ENCODE results near the gene IKZF2.
"Not testable (repeated sequence)": the region's sequence is repeated elsewhere in the genome, so short reads cannot be mapped to it uniquely, and the experiment has no call there.

IKZF2 gene

GRCh38 chr2:213036836-213037235, 114.6 kb downstream of the IKZF2 start:
- H3K27ac ChIP-seq, result no peak overlapping the region
- no peak for TF ChIP-seq CTCF (conservative IDR thresholded peaks at IDR 0.05)

- TF ChIP-seq CTCF (conservative IDR thresholded peaks at IDR 0.05), result no peak
- H3K27ac ChIP-seq, result no peak overlapping the region
Observed at GRCh38 chr2:213034585-213034984, 116.8 kb downstream of the IKZF2 start.

- no peak overlapping the region for H3K27ac ChIP-seq
- no peak for TF ChIP-seq CTCF (conservative IDR thresholded peaks at IDR 0.05)
Observed at GRCh38 chr2:213032607-213033006, 118.8 kb downstream of the IKZF2 start.

- no peak overlapping the region for H3K27ac ChIP-seq
- TF ChIP-seq CTCF (conservative IDR thresholded peaks at IDR 0.05), result no peak
Observed at GRCh38 chr2:213022987-213023386, 128.4 kb downstream of the IKZF2 start.

- no peak overlapping the region for H3K27ac ChIP-seq
- no peak for TF ChIP-seq CTCF (conservative IDR thresholded peaks at IDR 0.05)
Observed at GRCh38 chr2:213021971-213022899, 129.2 kb downstream of the IKZF2 start.

GRCh38 chr2:213020913-213021312, 130.5 kb downstream of the IKZF2 start:
- H3K27ac ChIP-seq, result not testable (repeated sequence)

GRCh38 chr2:213020268-213020667, 131.1 kb downstream of the IKZF2 start:
- no peak overlapping the region for H3K27ac ChIP-seq
- no peak for TF ChIP-seq CTCF (conservative IDR thresholded peaks at IDR 0.05)

GRCh38 chr2:213019368-213019767, 132.0 kb downstream of the IKZF2 start:
- no peak overlapping the region for H3K27ac ChIP-seq
- TF ChIP-seq CTCF (conservative IDR thresholded peaks at IDR 0.05), result no peak
